Psoas muscle (tissue), 8 donors: ENCODE measurements around the gene COL9A3. TPM values are rescaled to one million over a fixed set of nuclear protein-coding genes. Genes with fewer than 3 reads are reported as not detected.

Experiments used
- ATAC-seq, 4 donors: fragments of 200-7000 bp; cut with Tn5 transposase; one replicate each; pipeline ENCODE4 v1.9.1; 2020; ENCODE audit warnings: moderate library complexity in 3 of 4, mild to moderate bottlenecking in 2 of 4
- DNase-seq, 2 donors: peaks; one replicate each; pipeline ENCODE4 v3.0.0-alpha.2; 2020
- H3K27ac ChIP-seq: fragments of 200-600 bp; one replicate; pipeline ENCODE4 v1.8.0; 2022
- H3K27me3 ChIP-seq, 3 donors: fragments of 200-600 bp in 1 of 3; one replicate each; pipeline versions ENCODE4 v1.6.1 to v1.8.0; 2013 to 2022; ENCODE audit warnings: low read length in 2 of 3, mild to moderate bottlenecking in 2 of 3, moderate library complexity in 1 of 3; ENCODE audit not compliant: insufficient read depth in 3 of 3
- H3K36me3 ChIP-seq, 2 donors: fragments of 200-600 bp in 1 of 2; one replicate each; pipeline versions ENCODE4 v1.6.1 to v1.8.0; 2013 to 2022; ENCODE audit warnings: low read depth in 1 of 2, mild to moderate bottlenecking in 1 of 2, moderate library complexity in 1 of 2; ENCODE audit not compliant: insufficient read depth in 1 of 2
- H3K4me1 ChIP-seq: fragments of 200-600 bp; one replicate; pipeline ENCODE4 v1.8.0; 2022
- H3K4me3 ChIP-seq: fragments of 200-600 bp; one replicate; pipeline ENCODE4 v1.8.0; 2022; ENCODE audit warnings: mild to moderate bottlenecking
- H3K9me3 ChIP-seq: fragments of 200-600 bp; one replicate; pipeline ENCODE4 v1.8.0; 2022
- WGBS, 3 donors: extraction: QIAGEN DNeasy Blood & Tissue Kit; methylation state at CpG; one replicate each; pipeline versions ENCODE4 v1.1.6 to v1.1.7; 2013; 5-methylcytosine and 5-hydroxymethylcytosine counted together
- intact Hi-C, 2 donors: fragments of 100-400 bp; cut with DNase I; formaldehyde crosslinking; loops; one replicate each; pipeline versions ENCODE4 v1.11.0 to v1.14.2; 2022
- polyA plus RNA-seq, 3 donors: library from polyadenylated mRNA; stranded (reverse); fragments of 200-250 nt; gene quantifications; one replicate each; pipeline ENCODE4 v1.2.3, GENCODE V29; 2013
- total RNA-seq, 4 donors: library from RNA; stranded (reverse); fragmentation: NEBNext Ultra II Directional in 2 of 4; extraction: Animal tissue kit (Norgen Biotek cat#: 25700) in 2 of 4; gene quantifications; one replicate each; pipeline versions ENCODE4 v1.2.1 to v1.2.4, GENCODE V29; 2021 to 2023
- TF ChIP-seq, protein P1 (sequence below): fragments of 200-600 bp; IDR thresholded peaks from one replicate; pipeline ENCODE4 v1.8.0; 2022; ENCODE audit warnings: antibody characterized with exemption
- donor health status: healthy with polysubstance abuse.
- donor health status: DM: no; HTN: no; CAD: no; lungs with moderate emphysema.
- donor health status: Bipolar disorder and iron deficiency.
- donor health status: healthy.
- donor health status: DM: yes; HTN: yes; CAD: no.
- donor health status: DM: no; HTN: no; CAD: no.
- donor health status: DM: no; HTN: no; CAD: no.
- donor health status: DM: yes; HTN: yes; CAD: no.

The COL9A3 gene
- total and polyA plus RNA-seq, 7 donors: 0.27 to 0.86 (median 0.59) TPM; not detected in 1

DNA sequence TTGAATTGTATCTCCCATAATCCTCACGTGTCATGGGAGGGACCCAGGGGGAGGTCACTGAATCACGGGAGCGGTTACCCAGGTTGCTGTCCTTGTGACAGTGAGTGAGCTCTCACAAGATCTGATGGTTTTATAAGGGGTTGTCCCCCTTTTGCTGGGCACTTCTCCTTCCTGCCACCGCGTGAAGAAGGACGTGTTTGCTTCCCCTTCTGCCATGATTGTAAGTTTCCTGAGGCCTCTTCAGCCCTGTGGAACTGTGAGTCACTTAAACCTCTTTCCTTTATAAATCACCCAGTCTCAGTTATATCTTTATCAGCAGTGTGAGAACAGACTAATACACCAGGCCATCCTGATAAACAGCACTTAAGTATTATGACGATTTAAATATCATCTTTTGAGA is 29.5 kb upstream of the COL9A3 start:
- intact Hi-C loops: no loop called here
- ATAC-seq: no peak
- no peaks in the 10 kb centered on the region for H3K9me3 ChIP-seq
- no peak for DNase-seq
- TF ChIP-seq, protein P1, sequence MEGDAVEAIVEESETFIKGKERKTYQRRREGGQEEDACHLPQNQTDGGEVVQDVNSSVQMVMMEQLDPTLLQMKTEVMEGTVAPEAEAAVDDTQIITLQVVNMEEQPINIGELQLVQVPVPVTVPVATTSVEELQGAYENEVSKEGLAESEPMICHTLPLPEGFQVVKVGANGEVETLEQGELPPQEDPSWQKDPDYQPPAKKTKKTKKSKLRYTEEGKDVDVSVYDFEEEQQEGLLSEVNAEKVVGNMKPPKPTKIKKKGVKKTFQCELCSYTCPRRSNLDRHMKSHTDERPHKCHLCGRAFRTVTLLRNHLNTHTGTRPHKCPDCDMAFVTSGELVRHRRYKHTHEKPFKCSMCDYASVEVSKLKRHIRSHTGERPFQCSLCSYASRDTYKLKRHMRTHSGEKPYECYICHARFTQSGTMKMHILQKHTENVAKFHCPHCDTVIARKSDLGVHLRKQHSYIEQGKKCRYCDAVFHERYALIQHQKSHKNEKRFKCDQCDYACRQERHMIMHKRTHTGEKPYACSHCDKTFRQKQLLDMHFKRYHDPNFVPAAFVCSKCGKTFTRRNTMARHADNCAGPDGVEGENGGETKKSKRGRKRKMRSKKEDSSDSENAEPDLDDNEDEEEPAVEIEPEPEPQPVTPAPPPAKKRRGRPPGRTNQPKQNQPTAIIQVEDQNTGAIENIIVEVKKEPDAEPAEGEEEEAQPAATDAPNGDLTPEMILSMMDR: no peak
- WGBS, 3 donors: 71 to 86% (median 85%) methylated on average over 7 of the region's 7 CpGs
- H3K36me3 ChIP-seq: no peaks in the 10 kb centered on the region
- peaks cover 5% of the 10 kb centered on the region for H3K4me1 ChIP-seq
- H3K4me3 ChIP-seq: no peak overlapping the region
- H3K27ac ChIP-seq: no peak overlapping the region
- H3K27me3 ChIP-seq: peaks cover 0 to 11% (median 0%) of the 10 kb centered on the region in 3 donors

DNA sequence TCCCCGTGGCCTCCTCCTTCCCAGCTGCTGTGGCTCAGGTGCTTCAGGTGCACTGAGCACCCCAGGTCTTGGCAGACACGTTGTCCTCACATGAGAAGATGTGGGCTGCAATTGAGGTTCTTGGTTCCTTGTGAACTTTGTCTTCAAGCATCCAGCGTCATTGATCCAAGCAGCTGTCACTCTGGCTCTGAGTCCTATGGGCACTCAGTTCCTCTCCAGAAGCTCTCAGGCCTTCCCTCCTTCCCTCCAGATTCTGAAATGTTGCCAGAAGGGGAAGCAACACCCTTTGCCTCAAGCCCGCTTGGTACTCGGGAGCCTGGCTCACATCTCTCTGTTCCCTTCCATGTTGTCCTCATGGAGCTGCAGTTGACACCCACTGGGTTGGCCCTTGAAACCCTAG is 29.0 kb upstream of the COL9A3 start:
- 55 to 71% (median 57%) methylated on average over 5 of the region's 5 CpGs for WGBS, 3 donors
- intact Hi-C loops: no loop called here

DNA sequence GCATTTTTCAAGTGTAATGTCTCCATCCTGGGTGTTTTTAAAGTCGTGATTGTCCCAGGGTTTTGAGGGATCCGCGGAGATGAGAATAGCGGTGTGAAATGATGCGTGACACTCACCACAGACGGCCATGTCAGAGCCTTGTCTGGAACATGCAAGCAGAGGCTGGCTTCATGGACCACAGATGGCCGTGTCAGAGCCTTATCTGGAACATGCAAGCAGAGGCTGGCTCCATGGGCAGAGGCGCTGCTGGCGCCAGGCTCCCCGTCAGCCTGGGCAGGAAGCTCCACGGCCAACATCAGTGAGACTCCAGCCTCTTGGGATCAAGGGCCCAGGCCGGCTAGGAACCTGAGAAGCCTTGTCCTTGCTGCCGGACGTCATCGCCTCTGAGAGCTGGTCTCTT is 28.2 kb upstream of the COL9A3 start:
- intact Hi-C loops: no loop called here
- Histone ChIP-seq H3K27ac (no peak overlapping the region), H3K36me3 (no peaks in the 10 kb centered on the region), H3K27me3 (peaks cover 0 to 11% (median 0%) of the 10 kb centered on the region in 3 donors), H3K4me3 (no peak overlapping the region), H3K9me3 (no peaks in the 10 kb centered on the region), H3K4me1 (no peaks in the 10 kb centered on the region)
- DNase-seq: no peak
- 43 to 59% (median 46%) methylated on average over 15 of the region's 15 CpGs for WGBS, 3 donors
- no peak for ATAC-seq
- TF ChIP-seq, protein P1: no peak

More for the DNA sequence above, 29.0 kb upstream of the COL9A3 start:
- H3K4me3 ChIP-seq: no peak overlapping the region
- no peaks in the 10 kb centered on the region for H3K9me3 ChIP-seq
- ATAC-seq: no peak
- no peaks in the 10 kb centered on the region for H3K36me3 ChIP-seq
- peaks cover 5% of the 10 kb centered on the region for H3K4me1 ChIP-seq
- H3K27me3 ChIP-seq: peaks cover 0 to 11% (median 0%) of the 10 kb centered on the region in 3 donors
- H3K27ac ChIP-seq: no peak overlapping the region
- TF ChIP-seq, protein P1: no peak
- no peak for DNase-seq

DNA sequence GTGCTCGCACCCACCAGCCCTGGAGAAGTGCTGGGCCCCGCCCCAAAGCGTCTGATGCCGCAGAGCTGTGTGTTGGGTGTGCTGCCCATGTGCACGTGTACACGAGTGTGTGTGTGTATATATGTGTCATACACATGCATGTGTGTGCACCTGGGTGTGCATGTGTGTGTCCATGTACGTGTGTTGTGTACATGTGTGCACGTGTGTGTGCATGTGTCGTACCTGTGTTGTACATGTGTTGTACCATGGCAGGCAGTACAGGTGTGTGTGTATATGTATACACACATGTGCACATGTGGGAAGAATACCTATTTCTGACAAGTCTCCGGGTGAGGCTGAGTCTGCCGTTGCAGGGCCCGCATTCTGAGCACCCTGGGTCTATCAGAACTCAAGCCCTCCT is 26.8 kb upstream of the COL9A3 start:
- TF ChIP-seq, protein P1: no peak

More for the DNA sequence above, 26.8 kb upstream of the COL9A3 start:
- H3K9me3 ChIP-seq: no peaks in the 10 kb centered on the region
- no peak overlapping the region for H3K4me3 ChIP-seq
- 90 to 96% (median 90%) methylated on average over 12 of the region's 12 CpGs for WGBS, 3 donors
- intact Hi-C loops: loop anchor here (5.0 kb wide), 3 partner anchors 123 to 288 kb away; no protein-coding TSS in a partner anchor
- ATAC-seq: no peak
- no peaks in the 10 kb centered on the region for H3K36me3 ChIP-seq
- peaks cover 0 to 5% (median 0%) of the 10 kb centered on the region in 3 donors for H3K27me3 ChIP-seq
- no peak for DNase-seq
- no peak overlapping the region for H3K27ac ChIP-seq
- no peaks in the 10 kb centered on the region for H3K4me1 ChIP-seq
